OCI-LY7 (cell line): ENCODE measurements around the gene GALNT1.

Source experiments
- EZH2phosphoT487 ChIP-seq: fragments of 200-600 bp; sonication (generic); IDR thresholded peaks from 2 replicates; pipeline ENCODE4 v1.6.1; 2018; ENCODE audit warnings: low read depth, borderline replicate concordance, mild to moderate bottlenecking, mixed run types, antibody characterized with exemption, low read length, moderate library complexity, mixed read lengths
- TF ChIP-seq, protein P1 (sequence below): fragments of 200-600 bp; sonication (generic); conservative IDR thresholded peaks from 2 replicates; pipeline ENCODE4 v1.5.1; 2014; ENCODE audit warnings: mild to moderate bottlenecking, antibody characterized with exemption, low read length, moderate library complexity, mixed read lengths

DNA sequence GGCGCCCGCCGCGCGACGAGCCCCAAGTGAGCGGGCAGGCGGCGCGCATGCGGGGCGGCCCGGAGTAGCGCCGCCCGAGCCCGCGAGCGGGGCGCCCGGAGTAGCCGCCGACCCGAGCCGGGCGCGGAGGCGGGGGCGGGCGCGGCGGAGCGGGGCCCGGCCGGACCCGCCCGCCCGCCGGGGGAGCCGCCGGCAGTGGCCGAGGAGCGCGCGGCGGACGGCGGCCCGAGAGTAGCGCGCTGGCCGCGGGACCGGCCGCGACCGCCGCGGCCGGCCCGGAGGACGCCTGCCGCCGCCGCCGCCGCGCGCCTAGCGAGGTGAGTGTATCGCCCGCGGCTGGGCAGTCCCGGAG, at the start of gene GALNT1:
- TF ChIP-seq EZH2phosphoT487 = no peak
- TF ChIP-seq, protein P1, sequence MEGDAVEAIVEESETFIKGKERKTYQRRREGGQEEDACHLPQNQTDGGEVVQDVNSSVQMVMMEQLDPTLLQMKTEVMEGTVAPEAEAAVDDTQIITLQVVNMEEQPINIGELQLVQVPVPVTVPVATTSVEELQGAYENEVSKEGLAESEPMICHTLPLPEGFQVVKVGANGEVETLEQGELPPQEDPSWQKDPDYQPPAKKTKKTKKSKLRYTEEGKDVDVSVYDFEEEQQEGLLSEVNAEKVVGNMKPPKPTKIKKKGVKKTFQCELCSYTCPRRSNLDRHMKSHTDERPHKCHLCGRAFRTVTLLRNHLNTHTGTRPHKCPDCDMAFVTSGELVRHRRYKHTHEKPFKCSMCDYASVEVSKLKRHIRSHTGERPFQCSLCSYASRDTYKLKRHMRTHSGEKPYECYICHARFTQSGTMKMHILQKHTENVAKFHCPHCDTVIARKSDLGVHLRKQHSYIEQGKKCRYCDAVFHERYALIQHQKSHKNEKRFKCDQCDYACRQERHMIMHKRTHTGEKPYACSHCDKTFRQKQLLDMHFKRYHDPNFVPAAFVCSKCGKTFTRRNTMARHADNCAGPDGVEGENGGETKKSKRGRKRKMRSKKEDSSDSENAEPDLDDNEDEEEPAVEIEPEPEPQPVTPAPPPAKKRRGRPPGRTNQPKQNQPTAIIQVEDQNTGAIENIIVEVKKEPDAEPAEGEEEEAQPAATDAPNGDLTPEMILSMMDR = no peak
